ENCODE data around the gene LCP1.
A peak's percentile ranks its signal among the peaks of the same experiment; 100 is the strongest.
"Not testable (repeated sequence)": the region's sequence is repeated elsewhere in the genome, so short reads cannot be mapped to it uniquely, and the experiment has no call there.

The LCP1 gene

DNA sequence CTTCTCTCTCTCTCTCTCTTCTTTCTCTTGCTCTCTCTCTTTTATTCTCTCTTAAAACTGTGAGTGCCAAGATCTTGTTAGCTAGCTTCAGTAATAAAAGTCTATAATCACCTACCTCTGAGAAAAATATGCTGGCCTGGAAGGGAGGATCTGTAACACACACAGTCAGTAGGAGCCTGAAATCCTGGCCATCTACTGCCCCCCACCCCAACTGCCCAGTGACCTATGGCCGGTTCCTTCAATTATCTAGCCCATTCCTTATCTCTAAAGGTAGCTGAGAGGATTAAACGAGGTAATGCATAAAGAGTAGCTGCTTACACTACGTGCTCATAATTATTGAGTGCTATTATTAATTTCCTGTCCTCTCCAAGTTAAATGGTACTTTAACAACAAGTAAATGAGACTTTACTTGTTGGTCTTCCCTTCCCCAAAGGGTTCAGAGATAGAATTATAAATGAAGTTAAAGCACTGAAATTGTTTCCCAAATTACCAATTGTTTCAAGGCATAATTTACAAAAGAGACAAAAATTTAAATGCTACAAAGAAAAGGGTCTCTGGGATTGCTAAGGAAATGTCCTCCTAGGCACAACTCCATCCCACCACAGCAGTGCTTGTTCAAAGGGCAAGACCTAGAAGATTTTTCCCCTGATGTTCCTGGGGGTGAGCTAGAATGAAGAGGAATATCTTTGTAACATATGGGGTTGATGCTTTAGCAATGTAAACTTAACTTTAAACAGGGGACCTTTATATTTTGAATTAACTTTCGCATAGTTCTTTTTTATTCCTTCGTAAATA is 1.8 kb downstream of the LCP1 start:
- no peak for DNase-seq

DNA sequence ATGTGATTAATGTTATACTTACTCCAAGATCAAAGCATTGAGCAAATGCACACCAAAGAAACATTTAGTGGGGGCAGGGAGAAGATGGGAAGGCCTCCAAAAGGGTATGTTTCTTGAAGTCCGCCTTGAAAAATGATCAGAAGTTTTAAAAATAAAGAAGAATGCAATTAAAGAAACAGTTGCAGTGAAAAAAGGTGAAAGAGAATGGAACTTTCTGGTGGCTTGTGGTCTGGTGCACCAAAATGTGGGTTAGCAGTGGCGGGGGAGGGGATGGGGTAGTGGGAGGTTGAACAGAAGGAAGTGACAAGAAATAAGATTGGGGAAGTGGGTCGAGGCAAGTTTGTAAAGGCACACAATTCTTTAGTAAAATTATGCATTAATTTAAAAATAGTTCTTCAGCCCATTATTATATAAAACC is 2.5 kb downstream of the LCP1 start:
- peak; percentile 87 for DNase-seq

DNA sequence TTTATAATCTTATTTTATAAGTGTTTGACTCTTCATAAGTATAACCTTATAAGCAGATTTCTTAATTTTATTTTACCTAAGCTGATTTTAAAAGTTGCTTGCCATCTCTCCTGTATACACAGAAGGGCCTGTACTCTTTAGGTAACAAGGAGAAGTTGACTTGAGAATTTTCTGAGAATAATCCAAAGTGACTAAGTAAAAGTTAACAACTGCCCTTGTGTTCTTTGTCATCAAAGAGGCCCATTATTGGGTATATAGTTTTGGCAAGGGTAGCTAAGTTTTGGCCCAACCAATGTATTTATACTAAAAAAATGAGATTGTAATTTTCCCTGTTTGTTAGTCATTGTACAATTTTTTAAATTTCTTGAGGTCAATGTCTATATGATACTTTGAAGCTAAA is 3.2 kb downstream of the LCP1 start:
- no peak for DNase-seq

DNA sequence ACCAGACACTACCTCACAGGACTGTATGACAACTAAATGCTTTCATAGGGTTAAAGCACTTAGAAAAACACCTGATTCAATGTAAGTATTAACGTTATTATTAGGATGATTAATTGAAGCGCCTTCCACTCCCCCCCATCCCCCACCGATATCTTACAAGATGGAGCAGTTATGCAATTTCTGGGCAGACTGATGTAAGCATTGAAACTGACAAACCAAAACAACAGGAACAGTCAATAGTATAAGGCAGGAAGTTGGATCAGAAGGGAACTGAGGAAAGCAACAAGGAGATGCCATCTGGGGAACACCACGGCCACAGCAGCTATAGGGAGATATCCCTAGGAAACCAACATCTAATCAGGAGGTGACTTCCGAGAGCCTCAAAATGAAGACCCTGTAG is 3.8 kb downstream of the LCP1 start:
- DNase-seq, result no peak

DNA sequence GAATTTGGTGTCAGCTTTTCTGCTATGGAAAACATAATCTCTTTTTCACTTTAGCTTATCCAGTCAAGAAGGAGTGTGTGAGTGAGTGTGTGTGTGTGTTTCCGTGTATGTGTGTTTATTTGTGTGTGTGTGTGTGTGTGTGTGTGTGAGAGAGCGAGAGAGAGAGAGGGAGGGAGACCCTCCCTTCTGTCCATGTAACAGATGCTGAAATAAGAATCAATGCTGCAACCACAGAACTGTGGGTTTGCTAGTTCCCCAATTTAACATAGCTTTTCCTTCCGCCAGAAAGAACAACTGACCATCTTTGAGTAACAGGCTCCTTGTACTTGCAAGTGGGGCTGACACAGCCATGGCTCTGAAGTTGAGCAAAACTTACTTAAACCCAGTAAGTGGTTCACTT is 5.2 kb downstream of the LCP1 start:
- DNase-seq, result peak; percentile 68

DNA sequence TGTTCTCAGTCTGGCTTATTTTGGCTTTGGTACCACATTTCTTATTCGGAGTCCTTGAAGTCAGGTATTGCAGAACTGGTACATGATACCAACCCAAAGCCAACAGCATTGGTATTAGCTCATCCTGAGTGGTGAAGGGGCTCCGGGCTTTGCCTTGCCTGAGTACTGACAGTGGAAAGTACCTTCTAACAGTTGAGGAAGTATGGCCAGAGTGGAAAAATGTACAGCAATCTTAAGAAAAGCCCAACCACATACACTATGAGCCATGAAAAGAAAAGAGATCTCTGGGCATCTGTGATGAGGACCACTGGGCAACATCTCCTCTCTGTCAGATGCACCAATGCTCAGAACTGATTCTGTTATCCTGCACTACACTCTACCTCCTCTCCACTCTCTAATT is 8.3 kb downstream of the LCP1 start:
- peak; percentile 73 for DNase-seq

DNA sequence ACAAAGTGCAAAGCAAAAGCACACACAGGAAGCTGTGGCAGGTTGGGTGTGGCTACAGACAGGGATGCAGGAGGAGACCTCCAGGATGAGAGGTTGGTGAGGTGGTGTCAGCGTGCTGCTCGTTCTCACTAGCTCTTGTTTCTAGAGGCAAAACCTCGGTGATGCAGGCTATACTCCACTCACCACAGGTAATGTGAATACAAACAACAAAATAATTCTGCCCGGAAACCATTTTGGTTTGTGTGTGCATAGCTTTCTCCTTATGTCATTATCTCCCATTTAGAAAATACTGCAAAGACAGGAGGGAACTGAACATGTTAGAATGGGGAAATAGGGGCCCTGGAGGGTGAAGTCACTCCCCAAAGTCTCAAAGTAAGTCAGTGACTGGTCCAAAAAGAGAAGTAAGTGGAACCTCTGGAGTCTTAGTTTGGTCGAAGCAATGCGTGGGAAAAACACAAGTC is 9.4 kb downstream of the LCP1 start:
- DNase-seq, result peak; percentile 83

DNA sequence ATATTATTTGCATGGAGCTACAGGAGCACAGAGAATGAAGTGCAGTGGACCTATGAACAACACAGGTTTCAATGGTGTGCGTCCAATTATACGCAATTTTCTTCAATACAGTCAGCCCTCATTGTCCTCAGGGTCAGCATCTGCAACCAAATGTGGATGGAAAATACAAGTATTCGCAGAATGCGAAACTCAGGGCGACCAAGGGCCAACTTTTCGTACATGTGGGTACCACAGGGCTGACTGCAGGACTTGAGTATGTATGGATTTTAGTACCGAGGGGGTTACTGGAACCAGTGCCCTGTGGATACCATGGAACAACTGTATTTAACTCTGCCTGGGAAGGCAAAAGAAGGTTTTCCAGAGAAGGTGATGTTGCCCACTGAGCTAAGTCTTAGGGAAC is 10.2 kb downstream of the LCP1 start:
- DNase-seq, result no peak

DNA sequence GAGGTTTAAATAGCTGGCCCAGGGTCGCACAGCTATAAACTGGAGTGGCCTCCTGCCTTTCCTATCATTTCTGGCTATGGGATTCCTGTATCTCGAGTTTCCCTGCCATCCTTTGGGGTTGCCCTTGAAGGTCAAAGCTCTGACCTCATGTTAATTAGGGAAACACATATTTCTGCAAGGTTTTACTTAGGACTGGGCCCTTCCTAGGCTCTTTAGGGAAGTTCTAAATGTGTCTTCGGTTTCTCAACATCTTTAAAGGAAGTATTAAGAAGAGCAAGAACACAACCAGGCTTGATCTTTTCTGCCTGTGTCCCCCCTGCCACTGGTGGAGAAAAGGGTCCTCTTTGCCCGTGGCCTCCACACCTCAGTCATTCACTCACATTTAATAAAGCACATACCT is 10.8 kb downstream of the LCP1 start:
- no peak for DNase-seq

DNA sequence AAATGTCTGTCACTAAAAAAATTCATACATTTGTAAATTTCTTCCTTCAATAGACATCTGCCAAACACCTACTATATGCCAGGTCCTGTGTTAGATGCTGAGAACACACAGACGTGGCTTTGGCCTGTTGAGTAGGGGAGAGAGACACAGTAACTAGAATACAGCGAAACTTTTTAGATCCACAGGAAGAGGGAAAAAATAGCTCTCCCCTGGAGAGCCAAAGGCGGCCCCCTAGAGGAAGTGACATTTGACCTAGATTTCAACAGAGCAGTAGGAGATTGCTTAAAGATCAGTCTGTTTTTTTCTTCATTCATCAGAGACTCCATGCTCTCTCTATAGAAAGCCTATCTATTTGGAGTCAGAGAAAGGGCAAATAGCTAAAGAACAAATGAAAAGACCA is 11.3 kb downstream of the LCP1 start:
- DNase-seq, result peak; percentile 58

DNA sequence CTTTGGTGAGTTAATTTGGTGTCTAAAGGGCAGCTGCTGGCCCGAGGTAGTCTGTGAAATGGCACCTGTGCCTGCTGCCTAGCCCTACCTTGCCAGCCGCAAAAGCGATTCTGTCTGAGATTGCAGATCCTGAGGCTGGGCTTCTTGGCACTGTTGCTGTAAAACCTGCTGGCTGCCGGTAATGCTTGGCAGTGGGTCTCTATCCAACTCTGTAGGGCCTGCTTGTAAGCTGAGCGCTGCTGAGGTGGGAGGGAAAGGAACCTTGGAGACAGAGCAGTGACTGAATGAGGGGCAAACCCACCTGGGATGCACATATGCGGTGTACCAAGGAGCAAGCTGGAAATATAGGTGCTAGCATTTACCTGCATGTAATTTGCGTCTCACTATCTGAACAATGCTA is 11.7 kb downstream of the LCP1 start:
- DNase-seq, result no peak

DNA sequence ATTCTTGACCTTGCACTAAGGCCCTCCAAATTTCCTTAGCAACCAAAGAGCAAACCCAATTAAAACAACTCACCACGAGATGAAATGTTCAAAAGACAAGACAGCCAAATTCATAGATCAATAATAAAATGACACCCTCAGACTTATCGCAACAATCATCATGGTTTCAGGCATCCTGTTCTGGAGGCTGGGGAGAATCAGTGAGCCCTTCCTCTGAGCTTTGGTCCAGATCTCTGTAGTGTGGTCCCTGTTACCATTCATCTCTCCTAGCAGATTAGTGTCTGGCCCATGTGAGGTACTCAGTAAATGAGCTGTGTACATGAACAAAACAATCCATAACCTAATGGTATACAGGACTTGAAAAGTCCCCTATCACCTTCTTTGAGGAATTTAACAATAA is 12.2 kb downstream of the LCP1 start:
- no peak for DNase-seq

DNA sequence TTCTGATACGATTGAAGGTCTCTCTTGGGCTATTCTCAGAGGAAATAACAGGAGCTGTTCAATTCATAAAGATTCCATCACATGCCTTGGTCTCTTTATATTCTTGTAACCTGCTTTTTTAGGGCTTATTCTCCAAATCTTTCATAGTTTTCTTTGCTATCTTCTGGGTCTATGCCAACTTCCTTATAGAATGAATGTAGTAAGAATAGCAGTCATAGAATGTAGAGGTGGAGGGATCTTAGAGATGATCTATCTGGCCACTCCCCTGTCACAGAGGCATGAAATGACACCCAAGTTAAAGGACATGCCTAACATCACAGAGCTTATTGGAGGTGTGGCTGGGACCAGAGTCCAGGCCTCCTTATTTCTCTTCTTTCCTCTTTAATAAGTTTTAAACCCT is 13.2 kb downstream of the LCP1 start:
- DNase-seq, result peak; percentile 45

DNA sequence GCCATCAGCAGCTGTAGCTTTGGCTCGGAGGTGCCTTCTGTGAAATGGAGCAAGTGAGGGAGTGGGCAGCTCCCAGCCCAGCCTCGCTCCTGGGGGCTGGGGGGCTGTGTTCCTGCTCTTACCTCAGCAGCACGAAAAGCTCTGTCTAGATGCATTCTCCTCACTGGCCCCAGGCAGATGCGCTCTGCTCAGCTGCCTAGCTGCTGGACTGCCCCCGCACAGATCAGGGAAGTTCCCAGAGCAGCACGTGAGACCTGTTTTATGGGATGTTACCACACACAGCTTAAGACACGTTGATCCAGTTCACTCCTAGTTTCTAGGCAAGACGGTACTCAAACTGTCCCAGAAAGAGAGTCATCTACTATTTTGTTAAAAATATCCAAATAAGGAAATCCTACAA is 13.6 kb downstream of the LCP1 start:
- peak; percentile 52 for DNase-seq

DNA sequence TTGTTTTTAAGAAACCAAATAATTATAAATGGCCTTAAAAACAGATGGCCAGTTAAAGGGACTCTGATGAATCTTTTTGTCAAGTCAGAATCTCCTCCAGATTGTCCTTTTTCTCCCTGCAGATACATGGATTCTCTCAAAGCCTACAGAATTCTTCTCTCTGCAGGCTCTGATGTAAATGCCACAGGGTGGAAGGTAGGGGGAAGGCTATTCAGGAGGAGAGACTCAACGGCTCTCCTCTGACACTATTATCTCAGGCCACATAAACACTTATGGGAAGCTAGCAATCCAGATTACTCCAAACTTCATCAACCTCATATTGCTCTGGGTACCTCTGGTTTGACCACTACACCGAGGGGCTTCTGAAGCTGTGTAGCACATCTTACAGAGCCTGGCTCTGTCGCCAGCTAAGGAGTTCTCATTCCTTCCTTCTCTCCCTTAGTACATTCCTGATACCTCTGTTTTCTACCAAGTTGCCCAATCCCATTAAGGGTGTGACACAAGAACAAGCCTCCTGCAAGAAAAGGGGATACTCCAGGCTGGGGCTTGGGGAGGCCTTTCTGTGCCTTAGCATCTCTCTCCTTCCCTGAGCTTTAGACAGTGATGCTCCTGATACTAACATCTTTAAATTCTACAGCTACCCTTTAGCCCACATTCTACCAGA is 14.9 kb downstream of the LCP1 start:
- DNase-seq, result no peak

DNA sequence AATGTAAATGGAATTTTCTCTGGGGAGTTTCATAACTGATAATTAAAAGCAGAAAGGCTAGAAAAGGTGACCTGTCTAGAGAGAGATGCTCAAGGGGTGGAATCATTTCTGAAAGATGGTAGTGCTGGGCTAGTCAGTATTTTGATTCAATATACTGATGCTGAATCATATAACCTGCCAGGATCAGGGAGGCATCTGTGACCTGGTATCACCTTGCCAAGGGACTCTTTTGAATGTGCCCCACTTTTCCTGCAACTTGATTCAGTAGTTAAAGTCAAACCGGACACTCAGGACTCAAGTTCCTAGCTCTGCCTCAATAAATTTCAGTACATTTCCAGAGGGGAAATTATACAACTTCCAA is 15.8 kb downstream of the LCP1 start:
- peak; percentile 45 for DNase-seq

DNA sequence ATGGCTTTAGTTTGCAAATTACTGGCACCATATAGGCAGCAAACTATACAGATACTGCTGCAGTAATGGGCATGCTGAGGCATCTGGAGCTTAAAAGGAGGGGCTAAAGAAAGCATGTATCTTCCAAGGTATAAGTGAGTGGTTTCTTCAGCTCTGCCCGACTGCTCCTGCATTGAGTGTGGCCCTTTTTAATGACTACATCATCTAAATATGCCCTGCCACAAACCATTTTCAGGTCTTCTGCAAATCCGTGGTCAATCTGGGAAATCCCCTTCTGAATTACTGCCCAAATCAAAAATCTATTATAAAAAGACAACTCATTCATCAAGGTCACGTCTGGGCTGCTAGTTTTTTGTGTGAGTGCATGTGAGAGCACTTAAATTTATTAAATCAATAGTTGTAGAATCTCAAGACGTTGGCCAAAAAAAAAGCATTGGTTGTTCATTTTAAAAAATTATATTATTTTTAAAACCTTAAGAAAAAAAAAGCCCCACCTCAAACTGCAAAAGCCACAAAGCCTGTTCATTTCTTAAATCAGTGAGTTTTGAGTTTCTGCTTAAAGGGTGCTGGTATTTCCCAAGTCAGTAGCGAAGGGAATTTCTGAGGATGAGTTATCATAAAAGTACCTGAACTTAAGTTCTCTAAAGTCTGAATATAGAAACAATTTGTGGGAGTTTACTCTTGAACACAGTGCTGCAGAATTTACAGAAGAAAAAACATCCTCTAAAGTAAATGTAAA is 16.3 kb downstream of the LCP1 start:
- peak; percentile 86 for DNase-seq

DNA sequence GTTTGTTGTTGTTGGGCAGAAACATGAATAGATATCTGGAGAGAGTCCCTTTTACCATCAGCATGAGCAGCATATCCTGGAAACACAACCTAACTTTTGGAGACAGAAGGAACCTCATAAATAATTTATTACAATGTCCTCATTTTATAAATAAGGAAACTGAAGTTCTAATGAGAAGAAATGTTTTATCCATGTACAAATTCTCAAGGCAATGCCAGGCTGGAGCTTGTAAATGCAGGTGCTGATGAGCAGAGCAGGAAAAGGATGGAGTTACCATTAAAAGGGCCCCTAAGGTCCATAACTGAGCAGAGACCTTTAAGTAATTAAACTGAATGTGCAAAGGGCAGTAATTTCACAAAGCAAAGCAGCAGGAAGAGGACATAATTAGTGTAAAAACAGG is 17.3 kb downstream of the LCP1 start:
- DNase-seq, result no peak

DNA sequence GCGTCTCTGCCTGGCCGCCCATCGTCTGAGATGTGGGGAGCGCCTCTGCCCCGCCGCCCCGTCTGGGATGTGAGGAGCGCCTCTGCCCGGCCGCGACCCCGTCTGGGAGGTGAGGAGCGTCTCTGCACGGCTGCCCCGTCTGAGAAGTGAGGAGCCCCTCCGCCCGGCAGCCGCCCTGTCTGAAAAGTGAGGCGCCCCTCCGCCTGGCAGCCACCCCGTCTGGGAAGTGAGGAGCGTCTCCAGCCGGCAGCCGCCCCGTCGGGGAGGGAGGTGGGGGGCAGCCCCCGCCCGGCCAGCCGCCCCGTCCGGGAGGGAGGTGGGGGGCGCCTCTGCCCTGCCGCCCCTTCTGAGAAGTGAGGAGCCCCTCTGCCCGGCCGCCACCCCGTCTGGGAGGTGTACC is 19.2 kb downstream of the LCP1 start:
- DNase-seq, result not testable (repeated sequence)

DNA sequence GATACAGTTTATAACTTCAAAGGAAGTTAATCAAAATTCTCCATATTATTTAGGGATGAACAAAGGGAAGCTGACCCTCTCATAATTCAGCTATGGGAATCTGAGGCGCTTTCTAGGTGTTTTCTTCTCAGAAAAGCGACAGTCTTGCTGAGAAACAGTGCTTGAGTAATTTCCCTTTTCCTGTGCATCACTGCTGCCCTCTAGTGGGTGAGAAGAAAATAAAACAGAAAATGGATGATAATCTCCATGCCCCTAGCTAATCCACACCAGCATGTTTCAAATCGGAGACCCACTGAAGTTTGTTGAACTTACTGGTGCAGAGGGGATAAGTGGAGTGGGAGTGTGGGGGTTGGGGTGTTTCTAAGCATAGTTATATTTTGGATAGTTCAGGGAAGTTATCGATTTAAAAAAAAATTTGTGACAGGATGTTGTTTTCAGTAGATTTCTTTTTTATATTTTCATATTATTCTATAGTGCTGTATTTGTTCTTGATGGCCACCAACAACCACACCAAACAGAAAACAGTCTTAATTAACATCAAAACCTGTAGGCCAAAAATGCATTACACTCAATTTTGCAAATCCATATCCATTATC is 21.4 kb downstream of the LCP1 start:
- peak; percentile 82 for DNase-seq

DNA sequence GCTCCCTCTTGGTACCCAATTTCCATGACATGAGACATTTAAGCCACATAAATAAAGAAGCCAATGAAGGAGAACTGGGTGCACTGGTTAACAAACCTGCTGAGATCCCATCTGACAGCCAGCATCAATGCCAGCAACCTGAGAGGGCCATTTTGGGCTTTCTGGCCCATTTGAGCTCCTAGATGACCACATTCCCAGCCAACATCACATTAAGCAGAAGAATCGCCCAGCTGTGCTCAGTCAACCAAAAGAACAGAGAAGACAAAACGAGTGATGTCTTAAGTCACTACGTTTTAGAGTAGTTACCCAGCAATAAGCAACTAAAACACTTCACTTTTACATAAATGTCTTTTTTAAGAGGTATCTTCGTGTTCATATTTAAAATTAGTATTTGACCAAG is 21.9 kb downstream of the LCP1 start:
- DNase-seq, result no peak

DNA sequence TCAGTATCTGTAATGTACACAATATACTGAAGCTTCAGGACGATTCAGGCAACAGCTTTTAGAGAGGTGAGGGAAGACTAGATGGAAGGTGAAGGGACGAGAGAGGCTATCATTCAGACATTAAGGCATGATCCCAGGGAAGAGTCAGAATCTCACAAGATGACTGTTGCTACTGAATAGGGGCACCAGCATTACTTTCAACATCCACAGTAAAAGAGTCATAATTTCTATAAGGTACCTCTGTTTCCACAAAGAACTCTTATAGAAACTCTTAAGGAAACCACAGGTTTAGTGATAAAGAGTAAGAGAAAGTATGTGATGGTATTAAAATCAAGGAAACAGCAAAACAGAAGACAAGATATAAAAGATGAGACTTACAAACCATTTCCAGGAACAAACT is 23.0 kb downstream of the LCP1 start:
- no peak for DNase-seq

DNA sequence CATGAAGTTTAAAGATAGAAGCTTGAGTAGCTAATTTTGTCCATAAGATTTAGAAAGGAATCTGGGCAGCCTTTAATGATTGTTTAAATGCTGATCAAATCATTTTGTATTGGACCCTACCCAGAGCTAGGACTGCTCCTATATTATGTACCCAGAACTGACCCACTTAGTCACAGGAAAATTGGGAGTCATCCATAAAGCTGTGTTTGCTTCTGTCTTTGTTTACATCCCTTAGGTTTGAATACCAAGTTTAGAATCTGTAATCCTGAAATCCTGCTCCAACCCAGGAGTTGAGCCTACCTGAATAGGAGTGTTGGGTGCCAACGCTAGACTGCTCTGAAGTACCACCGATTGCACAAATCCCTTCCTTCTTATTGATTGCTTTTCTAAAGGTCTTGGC is 23.8 kb downstream of the LCP1 start:
- no peak for DNase-seq
